ENCODE results near the gene TMSB4X.
"Not testable (repeated sequence)": the region's sequence is repeated elsewhere in the genome, so short reads cannot be mapped to it uniquely, and the experiment has no call there.

The TMSB4X gene

GRCh38 chrX:12974796-12975669 lies at the start of gene TMSB4X:
TSS of gene TMSB4X (plus strand) at chrX:12975110.
- peak; percentile 67 to 82 (median 67) for DNase-seq (ENCODE audit: low read depth in 3 of 3)

DNA sequence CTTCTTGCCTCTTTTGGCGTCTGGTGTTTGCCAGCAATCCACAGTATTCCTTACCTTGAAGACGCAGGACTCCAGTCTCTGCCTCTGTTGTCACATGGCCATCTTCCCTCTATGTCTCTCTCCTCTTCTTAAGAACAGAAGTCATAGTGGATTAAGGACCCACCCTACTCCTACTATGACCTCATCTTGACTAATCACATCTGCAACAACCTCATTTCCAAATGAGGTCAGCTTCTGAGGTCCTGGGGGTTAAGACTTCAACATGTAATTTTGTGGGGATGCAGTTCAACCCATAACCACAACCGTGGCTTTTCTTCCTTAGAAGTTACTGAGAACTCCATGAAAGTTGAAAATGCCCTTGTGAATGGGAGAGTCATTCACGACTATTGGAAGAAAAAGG lies 45.2 kb upstream of the TMSB4X start:
- no peak for DNase-seq (ENCODE audit: low read depth in 3 of 3)

DNA sequence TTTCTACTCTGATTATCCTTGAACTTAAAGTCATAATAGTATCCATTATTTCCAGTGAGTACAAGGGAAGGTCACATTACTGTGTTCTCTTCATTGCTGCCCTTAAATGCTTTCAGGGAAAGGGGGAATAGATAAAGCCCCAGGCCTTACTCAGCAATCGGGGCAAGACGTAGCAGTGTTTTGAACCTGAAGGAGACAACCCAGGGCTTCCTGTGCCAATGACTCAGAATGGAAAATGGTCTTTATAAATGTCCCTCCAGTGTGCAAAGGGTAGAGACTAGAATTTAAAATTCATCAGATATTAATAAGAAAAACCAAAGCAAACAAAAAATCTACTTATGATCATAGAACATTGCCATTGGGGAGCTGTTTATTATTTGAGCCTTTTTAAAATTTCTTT lies 44.8 kb upstream of the TMSB4X start:
- no peak for DNase-seq (ENCODE audit: low read depth in 3 of 3)

- DNase-seq (ENCODE audit: low read depth in 3 of 3), result no peak
Measured at GRCh38 chrX:12932244-12932643, 42.7 kb upstream of the TMSB4X start.

DNA sequence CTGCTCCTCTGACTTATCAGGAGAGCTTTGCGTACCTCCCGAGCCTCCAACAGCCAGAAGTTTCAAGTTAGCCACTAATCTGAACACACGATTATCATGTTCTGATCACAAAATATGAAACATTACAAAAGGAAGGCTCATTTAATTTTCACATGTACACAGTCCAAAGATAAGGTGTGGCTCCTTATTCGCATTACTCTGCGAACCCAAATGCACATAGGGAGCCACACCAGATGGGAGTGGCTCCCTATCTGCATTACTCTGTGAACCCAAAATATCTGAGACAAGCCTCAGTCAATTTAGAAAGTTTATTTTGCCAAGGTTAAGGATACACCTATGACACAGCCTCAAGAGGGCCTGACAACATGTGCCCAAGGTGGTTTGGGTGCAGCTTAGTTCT lies 40.1 kb upstream of the TMSB4X start:
- no peak for DNase-seq (ENCODE audit: low read depth in 3 of 3)

DNA sequence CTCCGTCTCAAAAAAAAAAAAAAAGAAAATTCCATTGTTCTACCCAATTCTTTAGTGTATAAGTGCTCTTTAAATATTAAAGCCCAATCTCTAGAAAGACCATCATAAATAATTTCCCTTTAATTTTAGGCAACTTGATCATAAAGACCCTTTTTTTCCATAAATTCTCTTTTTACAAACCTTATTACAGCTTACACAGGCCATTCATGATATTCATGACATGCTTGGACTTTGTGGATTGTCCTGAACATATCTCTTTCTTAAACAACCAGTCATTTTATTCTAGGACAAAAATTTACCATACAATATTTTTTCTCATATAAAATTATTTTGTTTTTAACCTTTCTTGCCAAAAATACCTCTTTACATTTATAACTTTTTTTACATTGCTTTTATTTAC lies 38.0 kb upstream of the TMSB4X start:
- no peak for DNase-seq (ENCODE audit: low read depth in 3 of 3)

- not testable (repeated sequence) for DNase-seq (ENCODE audit: low read depth in 3 of 3)
Measured at GRCh38 chrX:12940471-12940870, 34.4 kb upstream of the TMSB4X start.

DNA sequence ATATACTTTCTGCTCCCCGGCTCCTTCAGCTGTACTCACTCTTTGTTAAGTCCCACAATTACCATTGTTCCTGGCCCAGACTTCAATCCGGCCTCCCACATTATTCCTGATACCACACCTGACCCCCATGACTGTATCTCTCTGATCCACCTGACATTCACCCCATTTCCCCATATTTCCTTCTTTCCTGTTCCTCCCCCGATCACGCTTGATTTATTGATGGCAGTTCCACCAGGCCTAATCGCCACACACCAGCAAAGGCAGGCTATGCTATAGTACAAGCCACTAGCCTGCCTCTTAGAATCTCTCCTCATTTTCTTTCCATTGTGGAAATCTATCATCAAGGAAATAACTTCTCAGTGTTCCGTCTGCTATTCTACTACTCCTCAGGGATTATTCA lies 31.3 kb upstream of the TMSB4X start:
- not testable (repeated sequence) for DNase-seq (ENCODE audit: low read depth in 3 of 3)

GRCh38 chrX:12944452-12944851 lies 30.5 kb upstream of the TMSB4X start:
- not testable (repeated sequence) for DNase-seq (ENCODE audit: low read depth in 3 of 3)

GRCh38 chrX:12945494-12945893 lies 29.4 kb upstream of the TMSB4X start:
- no peak for DNase-seq (ENCODE audit: low read depth in 3 of 3)

DNA sequence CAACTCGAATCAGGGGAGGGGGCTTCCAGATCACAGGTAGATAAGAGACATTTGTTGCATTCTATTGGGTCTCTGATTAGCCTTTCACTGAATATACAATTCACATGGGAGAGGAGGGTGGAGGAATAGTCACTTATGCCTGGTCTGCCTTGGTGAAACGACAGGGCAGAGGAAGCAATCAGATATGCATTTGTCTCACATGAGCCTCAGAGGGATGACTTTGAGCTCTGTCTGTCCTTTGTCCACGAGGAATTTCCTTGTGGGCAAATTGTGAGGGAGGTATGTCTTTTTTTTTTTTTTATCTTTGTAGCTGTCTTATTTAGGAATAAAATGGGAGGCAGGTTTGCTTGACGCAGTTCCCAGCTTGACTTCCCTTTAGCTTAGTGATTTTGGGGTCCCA lies 28.5 kb upstream of the TMSB4X start:
- no peak for DNase-seq (ENCODE audit: low read depth in 3 of 3)

DNA sequence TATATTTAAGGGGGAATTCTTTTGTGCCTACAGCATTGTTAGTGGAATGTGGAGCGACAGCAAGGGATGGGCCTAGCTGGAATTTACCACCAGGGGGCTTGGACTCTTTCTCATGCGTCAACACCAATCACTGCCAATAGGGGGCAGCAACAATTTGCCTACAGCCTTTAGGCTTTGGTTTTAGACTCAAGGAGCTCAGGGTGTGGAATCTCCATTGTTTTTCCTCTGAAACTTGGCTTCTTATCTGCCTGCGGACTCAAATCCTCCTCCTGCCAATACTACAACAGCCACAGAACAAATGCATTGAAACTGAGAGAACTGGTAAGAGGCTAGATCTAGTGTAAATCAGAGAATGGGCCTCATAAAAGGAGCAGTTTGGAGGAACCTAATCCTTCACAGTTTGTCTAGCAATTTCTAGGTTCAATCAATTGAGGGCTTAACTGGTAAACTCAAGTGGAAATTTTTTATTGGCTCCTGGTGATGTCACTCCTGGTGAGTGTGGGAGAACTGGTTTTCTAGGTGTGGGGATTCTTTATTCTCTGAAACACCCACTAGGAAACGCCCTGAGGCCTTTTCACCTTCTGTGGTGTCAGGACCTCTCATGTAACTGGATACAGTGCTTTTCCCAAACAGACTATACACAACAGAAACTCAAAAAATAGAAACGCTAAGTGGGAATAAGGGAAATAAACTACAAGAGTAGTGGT lies 27.9 kb upstream of the TMSB4X start:
- peak in 2 of 3 experiments; percentile 62 to 64 for DNase-seq (ENCODE audit: low read depth in 3 of 3)

- DNase-seq (ENCODE audit: low read depth in 3 of 3), result no peak
Measured at GRCh38 chrX:12947545-12948235, 27.2 kb upstream of the TMSB4X start.

DNA sequence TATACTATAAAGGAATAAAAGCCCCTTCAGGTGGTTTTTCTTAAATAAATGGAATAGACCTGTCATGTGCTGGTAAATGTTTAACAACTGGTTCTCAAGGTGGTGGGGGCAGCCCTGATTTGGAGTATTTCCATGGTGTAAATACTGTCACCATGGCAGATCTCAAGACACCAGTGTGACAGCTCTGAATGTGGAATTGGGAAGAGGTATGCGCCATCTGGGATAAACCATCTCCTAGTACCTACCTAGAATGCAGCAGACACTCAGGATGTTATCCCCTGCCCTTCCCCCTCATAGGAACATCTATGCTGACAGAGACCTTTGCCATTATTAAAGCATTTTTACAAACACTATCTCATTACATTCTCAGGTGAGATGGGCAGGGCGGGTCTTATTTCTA lies 26.4 kb upstream of the TMSB4X start:
- no peak for DNase-seq (ENCODE audit: low read depth in 3 of 3)

DNA sequence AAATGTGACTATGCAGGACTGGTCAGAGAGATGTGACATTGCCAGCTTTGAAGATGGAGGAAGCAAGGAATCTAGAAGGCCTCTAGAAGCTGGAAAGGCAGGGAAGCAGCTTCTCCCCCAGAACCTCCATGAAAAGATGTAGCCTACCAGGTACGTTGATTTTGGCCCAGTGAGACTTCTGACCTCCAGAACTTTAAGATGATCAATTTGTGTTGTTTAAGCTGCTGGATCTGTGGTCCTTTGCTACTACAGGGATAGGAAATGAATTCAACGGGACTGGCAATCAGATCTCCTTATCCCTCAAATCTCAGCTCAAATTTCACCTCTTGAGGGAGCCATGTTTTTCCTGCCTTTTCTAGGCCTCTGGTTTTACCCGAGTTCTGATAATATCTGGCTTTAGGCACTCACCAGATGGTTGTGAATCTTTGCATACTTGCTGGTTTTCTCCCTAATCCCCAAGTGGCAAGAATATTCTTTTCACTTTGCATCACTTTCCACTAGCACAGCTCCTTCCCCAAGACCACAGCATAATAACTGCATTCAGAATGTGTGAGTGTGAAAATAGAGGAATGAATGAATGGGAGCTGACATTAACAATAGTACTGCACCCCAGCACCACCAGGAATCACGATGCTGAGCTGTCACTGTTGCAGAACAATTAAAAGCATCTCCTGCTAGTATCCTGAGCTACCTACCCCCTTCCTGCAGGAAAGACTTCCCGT lies 25.5 kb upstream of the TMSB4X start:
- DNase-seq (ENCODE audit: low read depth in 3 of 3), result no peak

DNA sequence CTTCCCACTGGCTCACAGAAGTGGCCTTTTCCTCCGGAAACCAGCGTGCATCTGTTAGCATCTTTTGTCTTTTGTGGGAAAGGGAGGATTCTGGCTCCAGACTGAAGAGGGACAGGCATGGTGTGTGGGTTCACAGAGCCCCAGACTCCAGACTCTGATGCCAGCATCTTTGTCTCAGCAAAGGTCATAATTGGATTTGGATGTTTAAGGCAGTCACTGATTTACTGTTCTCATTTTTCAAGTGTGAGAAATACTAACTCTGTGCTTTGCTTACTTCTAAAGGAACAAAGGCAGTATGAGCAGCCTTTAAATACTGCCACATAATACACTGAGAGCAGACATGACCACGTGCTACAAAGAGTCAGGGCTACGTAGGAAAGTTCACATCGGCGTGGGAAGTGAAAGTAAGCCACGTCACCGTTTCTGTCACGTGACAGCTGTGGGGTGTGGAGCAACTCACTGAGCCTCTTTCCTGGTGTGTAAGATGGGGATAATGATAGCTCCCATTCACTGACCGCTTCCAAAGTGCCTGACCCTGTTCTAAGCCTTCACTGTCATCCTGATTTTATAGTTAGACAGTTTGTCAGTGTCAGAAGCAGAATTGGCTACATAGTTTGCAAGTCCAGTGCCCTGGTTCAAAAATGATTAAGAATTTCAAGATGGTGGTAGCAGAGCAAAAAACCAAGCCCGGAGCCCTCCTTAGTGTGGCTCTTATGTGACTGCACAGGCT lies 24.8 kb upstream of the TMSB4X start:
- DNase-seq (ENCODE audit: low read depth in 3 of 3), result peak; percentile 65 to 82 (median 78)

DNA sequence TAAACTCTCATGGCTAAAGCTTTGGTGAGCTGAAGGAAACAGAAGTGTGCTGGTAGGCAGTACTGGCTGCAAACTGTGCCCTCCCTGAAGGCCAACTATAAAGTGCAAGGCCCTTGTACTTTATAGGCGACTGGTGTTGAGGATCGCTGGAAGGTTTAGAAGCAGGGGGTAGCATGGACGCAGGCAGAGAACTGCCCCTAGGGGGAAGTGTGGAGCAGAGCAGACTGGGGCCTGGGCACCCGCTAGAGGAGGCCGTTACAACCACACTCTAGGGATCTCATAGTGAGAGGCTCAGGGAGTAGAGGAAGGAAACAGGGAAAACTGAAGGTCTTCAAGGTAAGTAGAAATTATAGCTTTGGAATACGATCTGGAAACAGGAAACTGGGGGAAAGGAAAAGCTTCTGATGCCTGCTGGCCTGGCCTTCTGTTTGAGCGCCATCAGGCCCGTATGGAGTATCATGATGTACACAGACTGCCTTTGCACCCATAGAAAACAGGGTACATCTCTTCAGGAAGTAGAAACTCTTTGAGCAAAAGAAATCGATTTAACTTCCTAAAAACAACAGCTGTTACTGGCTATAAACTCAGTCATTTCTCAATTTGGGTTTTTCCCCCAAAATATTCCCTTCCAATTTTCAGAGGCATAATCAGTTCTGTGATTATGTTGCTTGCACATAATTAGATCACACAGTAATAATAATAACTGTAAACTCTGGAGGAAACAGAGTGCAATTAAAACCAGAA lies 23.9 kb upstream of the TMSB4X start:
- peak in 1 of 3 experiments; percentile 65 for DNase-seq (ENCODE audit: low read depth in 3 of 3)

GRCh38 chrX:12951595-12951975 lies 23.3 kb upstream of the TMSB4X start:
- DNase-seq (ENCODE audit: low read depth in 3 of 3), result no peak

GRCh38 chrX:12953420-12953819 lies 21.5 kb upstream of the TMSB4X start:
- no peak for DNase-seq (ENCODE audit: low read depth in 3 of 3)

GRCh38 chrX:12954376-12954775 lies 20.5 kb upstream of the TMSB4X start:
- DNase-seq (ENCODE audit: low read depth in 3 of 3), result no peak

Data from stimulated activated CD4-positive, alpha-beta T cell treated with anti-CD3 and anti-CD28 coated beads, TNF-alpha, amount 100 ng/mL, for 24 hours (primary cell).